Subcutaneous adipose tissue (tissue), 4 donors: ENCODE results near the gene DOCK4. TPM values are rescaled to one million over a fixed set of nuclear protein-coding genes. Genes with fewer than 3 reads are reported as not detected.

Experiments used
- CTCF ChIP-seq: fragments of 450-650 bp; IDR thresholded peaks from one replicate; pipeline ENCODE4 v1.5.1; 2016; ENCODE audit warnings: low read depth, mild to moderate bottlenecking, control low read depth, antibody characterized with exemption, moderate library complexity
- total RNA-seq, 4 donors: library from RNA; depleted of rRNA; stranded (reverse); fragments of >200 nt; gene quantifications; one replicate each; pipeline ENCODE4 v1.1.0, GENCODE V29; 2016

DOCK4 gene
- total RNA-seq, 4 donors from 2014 or later, result 44.3 to 59.3 (median 52.5) TPM

GRCh38 chr7:111873326-111873646 lies 332.9 kb downstream of the DOCK4 start:
- TF ChIP-seq CTCF, result no peak

- TF ChIP-seq CTCF, result no peak
Observed at GRCh38 chr7:111872450-111873325, 333.5 kb downstream of the DOCK4 start.

- no peak for TF ChIP-seq CTCF
Observed at GRCh38 chr7:111871283-111871682, 334.9 kb downstream of the DOCK4 start.

GRCh38 chr7:111869280-111869679 lies 336.9 kb downstream of the DOCK4 start:
- TF ChIP-seq CTCF, result no peak

GRCh38 chr7:111867348-111867931 lies 338.8 kb downstream of the DOCK4 start:
- TF ChIP-seq CTCF, result no peak

- no peak for TF ChIP-seq CTCF
Observed at GRCh38 chr7:111866787-111867186, 339.4 kb downstream of the DOCK4 start.

- no peak for TF ChIP-seq CTCF
Observed at GRCh38 chr7:111865430-111865829, 340.8 kb downstream of the DOCK4 start.
